Measurements from ENCODE around the gene SEPHS2.
A peak's percentile ranks its signal among the peaks of the same experiment; 100 is the strongest.
"Not testable (repeated sequence)": the region's sequence is repeated elsewhere in the genome, so short reads cannot be mapped to it uniquely, and the experiment has no call there.

Gene SEPHS2

DNA sequence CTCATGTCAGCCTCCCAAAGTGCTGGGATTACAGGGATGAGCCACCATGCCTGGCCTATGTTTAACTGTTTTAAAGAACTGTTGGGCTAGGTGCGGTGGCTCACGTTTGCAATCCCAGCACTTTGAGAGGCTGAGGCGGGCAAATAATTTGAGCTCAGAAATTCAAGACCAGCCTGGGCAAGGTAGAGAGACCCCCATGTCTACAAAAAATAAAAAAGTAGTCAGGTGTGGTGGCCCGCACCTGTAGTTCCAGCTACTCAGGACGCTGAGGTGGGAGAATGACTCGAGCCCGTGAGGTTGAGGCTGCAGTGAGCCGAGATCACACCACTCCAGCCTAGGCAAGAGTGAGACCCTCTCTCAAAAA, 24.9 kb upstream of the SEPHS2 start:
- Histone ChIP-seq H3K9me3 (ENCODE audit: control extremely low read depth in 1 of 5, control insufficient read depth in 4 of 5, insufficient read depth in 2 of 5, low read depth in 1 of 5, low read length in 4 of 5) (no peaks in the 10 kb centered on the region), H3K4me1 (ENCODE audit: control extremely low read depth in 1 of 4, control insufficient read depth in 4 of 4, insufficient read depth in 4 of 4, low read length in 3 of 4) (peaks cover 0 to 68% (median 32%) of the 10 kb centered on the region in 4 experiments), H3K36me3 (ENCODE audit: control insufficient read depth in 4 of 4, insufficient read depth in 4 of 4, low read length in 3 of 4) (peaks cover 0 to 12% (median 2%) of the 10 kb centered on the region in 4 experiments), H3K27ac (ENCODE audit: insufficient read depth in 1 of 2, low read depth in 1 of 2, low read length in 2 of 2, poor library complexity in 1 of 2, severe bottlenecking in 2 of 2) (no peak overlapping the region), H3K4me3 (ENCODE audit: control insufficient read depth in 1 of 7, extremely low read depth in 1 of 7, insufficient read depth in 4 of 7, low read depth in 2 of 7, low read length in 6 of 7) (no peak overlapping the region), H3K27me3 (replicated peaks in 2 of 5; ENCODE audit: control insufficient read depth in 4 of 5, insufficient read depth in 5 of 5, low read length in 4 of 5) (no peaks in the 10 kb centered on the region)
- WGBS (ENCODE audit: insufficient coverage) = 98% methylated on average over 6 of the region's 8 CpGs
- POLR2A ChIA-PET = no interaction called here
- no peak for DNase-seq
- CTCF ChIA-PET = interaction anchor here (5.2 kb wide), 1 partner anchor 12 kb away, joined by 32 read pairs; no protein-coding TSS in a partner anchor

DNA sequence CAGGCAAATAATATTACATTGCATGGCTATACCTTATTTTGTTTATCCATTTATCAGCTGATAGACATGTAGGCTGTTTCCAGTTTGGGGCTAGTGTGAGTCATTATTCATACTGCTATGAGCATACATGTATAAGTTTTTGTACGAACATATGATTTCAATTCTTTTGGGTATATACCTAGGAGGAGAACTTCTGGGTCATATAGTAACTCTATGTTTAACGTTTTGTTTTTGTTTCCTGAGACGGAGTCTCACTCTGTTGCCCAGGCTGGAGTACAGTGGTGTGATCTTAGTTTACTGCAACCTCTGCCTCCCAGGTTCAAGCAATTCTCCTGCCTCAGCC, 24.5 kb upstream of the SEPHS2 start:
- POLR2A ChIA-PET = no interaction called here
- CTCF ChIA-PET = interaction anchor here (5.2 kb wide), 1 partner anchor 11 kb away, joined by 32 read pairs; no protein-coding TSS in a partner anchor
- Histone ChIP-seq H3K4me1 (ENCODE audit: control extremely low read depth in 1 of 4, control insufficient read depth in 4 of 4, insufficient read depth in 4 of 4, low read length in 3 of 4) (peaks cover 0 to 63% (median 32%) of the 10 kb centered on the region in 4 experiments), H3K9me3 (ENCODE audit: control extremely low read depth in 1 of 5, control insufficient read depth in 4 of 5, insufficient read depth in 2 of 5, low read depth in 1 of 5, low read length in 4 of 5) (no peaks in the 10 kb centered on the region), H3K27me3 (replicated peaks in 2 of 5; ENCODE audit: control insufficient read depth in 4 of 5, insufficient read depth in 5 of 5, low read length in 4 of 5) (no peaks in the 10 kb centered on the region), H3K36me3 (ENCODE audit: control insufficient read depth in 4 of 4, insufficient read depth in 4 of 4, low read length in 3 of 4) (peaks cover 0 to 8% (median under 1%) of the 10 kb centered on the region in 4 experiments), H3K4me3 (ENCODE audit: control insufficient read depth in 1 of 7, extremely low read depth in 1 of 7, insufficient read depth in 4 of 7, low read depth in 2 of 7, low read length in 6 of 7) (no peak overlapping the region), H3K27ac (ENCODE audit: insufficient read depth in 1 of 2, low read depth in 1 of 2, low read length in 2 of 2, poor library complexity in 1 of 2, severe bottlenecking in 2 of 2) (no peak overlapping the region)
- 100% methylated on average over 1 of the region's 3 CpGs for WGBS (ENCODE audit: insufficient coverage)
- DNase-seq = no peak

DNA sequence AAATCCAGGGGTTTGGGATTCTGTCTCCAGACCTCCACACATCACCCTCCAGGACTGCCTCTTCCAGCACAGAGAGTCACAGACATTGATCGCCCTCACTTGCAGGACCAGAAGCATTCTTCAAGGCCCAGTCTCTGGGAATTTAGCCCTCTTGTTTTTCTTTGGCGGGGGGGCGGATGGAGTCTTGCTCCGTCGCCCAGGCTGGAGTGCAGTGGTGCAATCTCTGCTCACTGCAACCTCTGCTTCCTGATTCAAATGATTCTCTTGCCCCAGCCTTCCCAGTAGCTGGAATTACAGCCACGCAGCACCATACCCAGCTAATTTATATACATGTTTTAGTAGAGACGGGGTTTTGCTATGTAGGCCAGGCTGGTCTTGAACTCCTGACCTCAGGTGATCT, 18.4 kb upstream of the SEPHS2 start:
- CTCF ChIA-PET = no interaction called here
- Histone ChIP-seq H3K27ac (ENCODE audit: insufficient read depth in 1 of 2, low read depth in 1 of 2, low read length in 2 of 2, poor library complexity in 1 of 2, severe bottlenecking in 2 of 2) (no peak overlapping the region), H3K36me3 (ENCODE audit: control insufficient read depth in 4 of 4, insufficient read depth in 4 of 4, low read length in 3 of 4) (no peaks in the 10 kb centered on the region), H3K4me1 (ENCODE audit: control extremely low read depth in 1 of 4, control insufficient read depth in 4 of 4, insufficient read depth in 4 of 4, low read length in 3 of 4) (peaks cover 10 to 34% (median 23%) of the 10 kb centered on the region in 4 experiments), H3K9me3 (ENCODE audit: control extremely low read depth in 1 of 5, control insufficient read depth in 4 of 5, insufficient read depth in 2 of 5, low read depth in 1 of 5, low read length in 4 of 5) (no peaks in the 10 kb centered on the region), H3K27me3 (replicated peaks in 2 of 5; ENCODE audit: control insufficient read depth in 4 of 5, insufficient read depth in 5 of 5, low read length in 4 of 5) (no peaks in the 10 kb centered on the region), H3K4me3 (ENCODE audit: control insufficient read depth in 1 of 7, extremely low read depth in 1 of 7, insufficient read depth in 4 of 7, low read depth in 2 of 7, low read length in 6 of 7) (no peak overlapping the region)
- no peak for DNase-seq
- POLR2A ChIA-PET = interaction anchor here (0.7 kb wide), 1 partner anchor 24 kb away, joined by 4 read pairs; no protein-coding TSS in a partner anchor
- 100% methylated on average over 5 of the region's 7 CpGs for WGBS (ENCODE audit: insufficient coverage)

DNA sequence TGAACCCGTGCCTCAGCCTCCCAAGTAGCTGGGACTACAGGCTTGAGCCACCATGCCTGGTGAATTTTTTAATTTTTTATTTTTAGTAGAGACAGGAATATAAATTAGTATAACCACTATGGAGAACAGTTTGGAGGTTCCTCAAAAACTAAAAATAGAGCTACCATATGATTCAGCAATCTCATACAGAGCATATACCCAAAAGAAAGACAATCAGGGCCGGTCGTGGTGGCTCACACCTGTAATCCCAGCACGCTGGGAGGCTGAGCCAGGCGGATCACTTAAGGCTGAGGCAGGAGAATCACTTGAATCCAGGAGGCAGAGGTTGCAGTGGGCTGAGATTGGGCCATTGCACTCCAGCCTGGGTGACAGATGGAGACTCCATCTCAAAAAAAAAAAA, 15.8 kb upstream of the SEPHS2 start:
- 23% methylated on average over 4 of the region's 5 CpGs for WGBS (ENCODE audit: insufficient coverage)
- H3K36me3 ChIP-seq (ENCODE audit: control insufficient read depth in 4 of 4, insufficient read depth in 4 of 4, low read length in 3 of 4); POLR2A ChIA-PET; H3K9me3 ChIP-seq (ENCODE audit: control extremely low read depth in 1 of 5, control insufficient read depth in 4 of 5, insufficient read depth in 2 of 5, low read depth in 1 of 5, low read length in 4 of 5); H3K27me3 ChIP-seq (replicated peaks in 2 of 5; ENCODE audit: control insufficient read depth in 4 of 5, insufficient read depth in 5 of 5, low read length in 4 of 5): not testable (repeated sequence)
- H3K4me3 ChIP-seq (ENCODE audit: control insufficient read depth in 1 of 7, extremely low read depth in 1 of 7, insufficient read depth in 4 of 7, low read depth in 2 of 7, low read length in 6 of 7) = peak overlapping the region in 1 of 7 experiments; percentile 10
- H3K27ac ChIP-seq (ENCODE audit: insufficient read depth in 1 of 2, low read depth in 1 of 2, low read length in 2 of 2, poor library complexity in 1 of 2, severe bottlenecking in 2 of 2) = peak overlapping the region in 1 of 2 experiments; percentile 34
- H3K4me1 ChIP-seq (ENCODE audit: control extremely low read depth in 1 of 4, control insufficient read depth in 4 of 4, insufficient read depth in 4 of 4, low read length in 3 of 4) = peaks cover 13 to 58% (median 40%) of the 10 kb centered on the region in 4 experiments
- DNase-seq = peak in 2 of 3 donors; percentile 67 to 75
- CTCF ChIA-PET = interaction anchor here (0.7 to 6.0 kb wide), 5 partner anchors 11 to 197 kb away, joined by 3 to 32 read pairs (median 3); partner anchors contain the start of genes FBRS and ITGAL

DNA sequence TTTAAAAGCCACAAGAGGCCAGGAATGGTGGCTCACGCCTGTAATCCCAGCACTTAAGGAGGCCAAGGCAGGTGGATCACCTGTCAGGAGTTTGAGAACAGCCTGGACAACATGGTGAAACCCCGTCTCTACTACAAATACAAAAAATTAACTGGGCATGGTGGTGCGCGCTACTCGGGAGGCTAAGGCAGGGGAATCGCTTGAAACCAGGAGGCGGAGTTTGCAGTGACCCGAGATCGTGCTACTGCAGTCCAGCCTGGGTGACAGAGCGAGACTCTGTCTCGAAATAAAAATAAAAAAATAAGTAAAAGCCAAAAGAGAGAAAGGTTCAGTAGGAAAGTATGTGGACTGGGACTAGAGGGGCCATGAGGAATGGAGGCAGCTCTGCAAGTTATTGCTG, 13.8 kb upstream of the SEPHS2 start:
- POLR2A ChIA-PET = interaction anchor here (1.8 kb wide), 1 partner anchor 13 kb away, joined by 8 read pairs; the partner anchor contains the start of gene ITGAL
- Histone ChIP-seq H3K4me3 (ENCODE audit: control insufficient read depth in 1 of 7, extremely low read depth in 1 of 7, insufficient read depth in 4 of 7, low read depth in 2 of 7, low read length in 6 of 7) (peak overlapping the region in 2 of 7 experiments; percentile 31 to 60), H3K9me3 (ENCODE audit: control extremely low read depth in 1 of 5, control insufficient read depth in 4 of 5, insufficient read depth in 2 of 5, low read depth in 1 of 5, low read length in 4 of 5) (no peaks in the 10 kb centered on the region), H3K36me3 (ENCODE audit: control insufficient read depth in 4 of 4, insufficient read depth in 4 of 4, low read length in 3 of 4) (no peaks in the 10 kb centered on the region), H3K4me1 (ENCODE audit: control extremely low read depth in 1 of 4, control insufficient read depth in 4 of 4, insufficient read depth in 4 of 4, low read length in 3 of 4) (peaks cover 13 to 61% (median 39%) of the 10 kb centered on the region in 4 experiments), H3K27ac (ENCODE audit: insufficient read depth in 1 of 2, low read depth in 1 of 2, low read length in 2 of 2, poor library complexity in 1 of 2, severe bottlenecking in 2 of 2) (peak overlapping the region; percentile 88 to 91), H3K27me3 (replicated peaks in 2 of 5; ENCODE audit: control insufficient read depth in 4 of 5, insufficient read depth in 5 of 5, low read length in 4 of 5) (no peaks in the 10 kb centered on the region)
- 93% methylated on average over 10 of the region's 11 CpGs for WGBS (ENCODE audit: insufficient coverage)
- CTCF ChIA-PET = interaction anchor here (0.8 to 6.0 kb wide), 8 partner anchors 9 to 76 kb away, joined by 3 to 37 read pairs (median 4); partner anchors contain the start of genes DCTPP1, ITGAL and SEPHS2
- no peak for DNase-seq

DNA sequence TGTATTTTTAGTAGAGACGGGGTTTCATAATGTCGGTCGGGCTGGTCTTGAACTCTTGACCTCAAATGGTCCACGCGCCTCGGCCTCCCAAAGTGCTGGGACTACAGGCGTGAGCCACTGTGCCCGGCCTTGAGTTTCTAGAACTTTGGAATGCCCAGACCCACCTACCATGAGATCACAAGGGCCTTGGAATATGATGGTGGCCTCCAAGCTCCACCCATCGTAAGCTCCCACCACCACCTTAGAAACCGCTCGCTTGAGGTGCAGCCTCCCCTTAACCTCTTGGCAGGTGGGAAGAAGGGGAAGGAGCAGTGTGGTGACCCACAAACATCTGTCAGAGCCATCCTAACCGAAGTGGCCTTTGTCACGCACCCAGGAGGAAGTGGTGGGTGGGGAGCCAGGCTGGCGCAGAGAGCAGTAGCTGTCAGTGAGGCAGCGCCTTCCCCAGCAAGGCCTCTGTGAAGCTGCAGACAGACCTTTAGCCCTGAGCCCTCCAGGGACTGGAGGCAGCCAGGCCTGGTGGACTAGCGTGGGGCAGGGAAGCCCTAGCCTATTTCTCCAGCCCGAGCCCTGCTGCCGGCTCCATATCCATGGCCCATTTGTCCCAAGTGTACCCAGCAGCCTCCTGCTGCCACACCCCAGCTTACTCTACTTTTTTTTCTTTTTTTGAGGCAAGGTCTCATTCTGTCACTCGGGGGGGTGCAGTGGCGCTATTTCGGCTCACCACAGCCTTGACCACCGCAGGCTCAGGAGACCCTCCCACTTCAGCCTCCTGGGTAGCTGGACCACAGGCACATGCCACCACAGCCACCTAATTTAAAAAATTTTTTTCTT, 13.1 kb upstream of the SEPHS2 start:
- Histone ChIP-seq H3K4me3 (ENCODE audit: control insufficient read depth in 1 of 7, extremely low read depth in 1 of 7, insufficient read depth in 4 of 7, low read depth in 2 of 7, low read length in 6 of 7) (peak overlapping the region in 2 of 7 experiments; percentile 31 to 60), H3K36me3 (ENCODE audit: control insufficient read depth in 4 of 4, insufficient read depth in 4 of 4, low read length in 3 of 4) (no peaks in the 10 kb centered on the region), H3K9me3 (ENCODE audit: control extremely low read depth in 1 of 5, control insufficient read depth in 4 of 5, insufficient read depth in 2 of 5, low read depth in 1 of 5, low read length in 4 of 5) (no peaks in the 10 kb centered on the region), H3K27ac (ENCODE audit: insufficient read depth in 1 of 2, low read depth in 1 of 2, low read length in 2 of 2, poor library complexity in 1 of 2, severe bottlenecking in 2 of 2) (peak overlapping the region; percentile 88 to 91), H3K27me3 (replicated peaks in 2 of 5; ENCODE audit: control insufficient read depth in 4 of 5, insufficient read depth in 5 of 5, low read length in 4 of 5) (no peaks in the 10 kb centered on the region), H3K4me1 (ENCODE audit: control extremely low read depth in 1 of 4, control insufficient read depth in 4 of 4, insufficient read depth in 4 of 4, low read length in 3 of 4) (peaks cover 13 to 67% (median 39%) of the 10 kb centered on the region in 4 experiments)
- DNase-seq = peak; percentile 94 to 99 (median 99)
- POLR2A ChIA-PET = interaction anchor here (0.6 to 1.8 kb wide), 5 partner anchors 9 to 33 kb away, joined by 3 to 8 read pairs (median 3); partner anchors contain the start of genes ITGAL and SEPHS2
- CTCF ChIA-PET = interaction anchor here (0.6 to 6.0 kb wide), 9 partner anchors 9 to 380 kb away, joined by 3 to 37 read pairs (median 4); partner anchors contain the start of genes DCTPP1, ITGAL and SEPHS2
- 49% methylated on average over 16 of the region's 22 CpGs for WGBS (ENCODE audit: insufficient coverage)

Data from common myeloid progenitor, CD34-positive (primary cell).